ENCODE measurements around the gene MAPKAPK3.

Gene MAPKAPK3

DNA sequence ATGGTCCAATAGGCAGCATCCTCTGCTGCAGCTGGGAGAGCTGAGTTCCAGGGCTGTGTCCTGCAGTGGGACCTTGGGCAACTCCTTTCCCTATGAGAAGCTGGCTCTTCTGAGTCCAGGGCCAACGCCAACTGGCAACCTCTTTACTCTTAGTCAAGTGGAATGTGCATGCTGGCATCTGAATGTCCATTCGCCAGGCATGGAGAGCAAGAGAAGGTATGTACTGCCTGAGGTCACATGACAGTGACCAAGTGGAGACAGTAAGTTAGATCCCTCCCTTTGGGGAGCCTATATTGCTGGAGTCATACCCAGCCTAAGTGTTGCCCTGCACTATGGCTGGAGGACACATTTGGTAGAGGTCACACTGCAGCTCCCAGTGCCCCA is 35.5 kb upstream of the MAPKAPK3 start:
- TF ChIP-seq, protein P1, sequence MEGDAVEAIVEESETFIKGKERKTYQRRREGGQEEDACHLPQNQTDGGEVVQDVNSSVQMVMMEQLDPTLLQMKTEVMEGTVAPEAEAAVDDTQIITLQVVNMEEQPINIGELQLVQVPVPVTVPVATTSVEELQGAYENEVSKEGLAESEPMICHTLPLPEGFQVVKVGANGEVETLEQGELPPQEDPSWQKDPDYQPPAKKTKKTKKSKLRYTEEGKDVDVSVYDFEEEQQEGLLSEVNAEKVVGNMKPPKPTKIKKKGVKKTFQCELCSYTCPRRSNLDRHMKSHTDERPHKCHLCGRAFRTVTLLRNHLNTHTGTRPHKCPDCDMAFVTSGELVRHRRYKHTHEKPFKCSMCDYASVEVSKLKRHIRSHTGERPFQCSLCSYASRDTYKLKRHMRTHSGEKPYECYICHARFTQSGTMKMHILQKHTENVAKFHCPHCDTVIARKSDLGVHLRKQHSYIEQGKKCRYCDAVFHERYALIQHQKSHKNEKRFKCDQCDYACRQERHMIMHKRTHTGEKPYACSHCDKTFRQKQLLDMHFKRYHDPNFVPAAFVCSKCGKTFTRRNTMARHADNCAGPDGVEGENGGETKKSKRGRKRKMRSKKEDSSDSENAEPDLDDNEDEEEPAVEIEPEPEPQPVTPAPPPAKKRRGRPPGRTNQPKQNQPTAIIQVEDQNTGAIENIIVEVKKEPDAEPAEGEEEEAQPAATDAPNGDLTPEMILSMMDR (IDR thresholded peaks at IDR 0.05; ENCODE audit: low read length, missing control alignments) = no peak
- no peak for DNase-seq (ENCODE audit: low read depth)
- no peak overlapping the region for H3K4me3 ChIP-seq (replicated peaks; ENCODE audit: low read depth, low read length)

DNA sequence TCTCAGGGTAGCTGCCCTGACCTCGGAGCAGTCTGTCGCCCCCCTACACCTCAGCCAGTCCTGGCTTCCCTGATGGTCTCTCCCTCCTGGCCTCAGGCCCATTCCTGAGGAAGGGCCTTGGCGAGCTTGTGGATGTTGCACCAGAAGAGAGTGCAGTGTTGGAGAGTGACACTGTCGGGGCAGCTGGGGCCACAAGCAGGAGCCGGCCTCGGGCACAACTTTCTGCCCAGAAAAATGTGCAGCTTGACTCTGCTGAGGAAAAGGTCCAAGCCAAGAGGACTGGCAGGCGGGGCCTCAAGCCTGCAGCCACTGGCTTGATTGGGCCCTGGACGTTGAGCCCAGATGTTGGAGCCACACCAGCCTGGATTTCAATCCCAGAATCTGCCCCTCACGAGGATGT is 34.9 kb upstream of the MAPKAPK3 start:
- no peak overlapping the region for H3K4me3 ChIP-seq (replicated peaks; ENCODE audit: low read depth, low read length)
- no peak for DNase-seq (ENCODE audit: low read depth)
- TF ChIP-seq, protein P1 (IDR thresholded peaks at IDR 0.05; ENCODE audit: low read length, missing control alignments) = no peak

DNA sequence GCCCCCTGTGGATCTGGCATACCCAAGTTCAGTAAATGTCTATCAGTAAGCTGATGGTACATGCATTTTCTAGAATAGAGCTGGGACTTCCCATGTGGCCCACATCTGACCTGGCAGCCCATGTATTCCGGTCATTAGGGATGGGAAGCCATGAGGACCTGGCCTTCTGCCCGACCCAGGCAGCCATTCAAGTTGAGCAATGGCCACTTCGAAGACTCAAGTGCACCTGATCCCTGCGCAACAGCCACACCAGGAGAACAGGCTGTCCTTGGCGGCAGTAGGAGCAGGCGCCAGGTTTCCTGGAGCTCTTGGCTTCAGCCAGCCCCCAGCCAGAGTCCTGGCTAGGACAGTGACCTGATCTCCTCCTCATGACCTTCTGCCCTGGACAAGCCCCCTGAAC is 33.1 kb upstream of the MAPKAPK3 start:
- H3K4me3 ChIP-seq (replicated peaks; ENCODE audit: low read depth, low read length) = no peak overlapping the region
- TF ChIP-seq, protein P1 (IDR thresholded peaks at IDR 0.05; ENCODE audit: low read length, missing control alignments) = no peak
- DNase-seq (ENCODE audit: low read depth) = no peak

DNA sequence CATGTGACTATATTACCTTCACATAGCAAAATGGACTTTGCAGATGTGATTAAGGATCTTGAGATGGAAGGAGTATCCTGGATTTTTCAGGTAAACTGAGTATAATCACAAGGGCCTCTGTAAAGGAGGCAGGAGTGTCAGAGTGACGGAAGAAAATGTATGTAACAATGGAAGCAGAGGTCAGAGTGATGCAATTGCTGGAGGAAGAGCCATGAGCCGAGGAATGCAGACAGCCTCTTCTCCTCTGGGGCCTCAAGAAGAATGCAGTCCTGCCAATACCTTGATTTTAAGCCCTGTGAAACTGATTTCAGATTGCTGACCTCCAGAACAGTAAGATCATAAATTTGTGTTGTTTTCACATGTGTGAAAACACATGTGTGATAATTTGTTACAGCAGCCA is 32.6 kb upstream of the MAPKAPK3 start:
- DNase-seq (ENCODE audit: low read depth) = peak; percentile 72
- TF ChIP-seq, protein P1 (IDR thresholded peaks at IDR 0.05; ENCODE audit: low read length, missing control alignments) = no peak
- no peak overlapping the region for H3K4me3 ChIP-seq (replicated peaks; ENCODE audit: low read depth, low read length)

DNA sequence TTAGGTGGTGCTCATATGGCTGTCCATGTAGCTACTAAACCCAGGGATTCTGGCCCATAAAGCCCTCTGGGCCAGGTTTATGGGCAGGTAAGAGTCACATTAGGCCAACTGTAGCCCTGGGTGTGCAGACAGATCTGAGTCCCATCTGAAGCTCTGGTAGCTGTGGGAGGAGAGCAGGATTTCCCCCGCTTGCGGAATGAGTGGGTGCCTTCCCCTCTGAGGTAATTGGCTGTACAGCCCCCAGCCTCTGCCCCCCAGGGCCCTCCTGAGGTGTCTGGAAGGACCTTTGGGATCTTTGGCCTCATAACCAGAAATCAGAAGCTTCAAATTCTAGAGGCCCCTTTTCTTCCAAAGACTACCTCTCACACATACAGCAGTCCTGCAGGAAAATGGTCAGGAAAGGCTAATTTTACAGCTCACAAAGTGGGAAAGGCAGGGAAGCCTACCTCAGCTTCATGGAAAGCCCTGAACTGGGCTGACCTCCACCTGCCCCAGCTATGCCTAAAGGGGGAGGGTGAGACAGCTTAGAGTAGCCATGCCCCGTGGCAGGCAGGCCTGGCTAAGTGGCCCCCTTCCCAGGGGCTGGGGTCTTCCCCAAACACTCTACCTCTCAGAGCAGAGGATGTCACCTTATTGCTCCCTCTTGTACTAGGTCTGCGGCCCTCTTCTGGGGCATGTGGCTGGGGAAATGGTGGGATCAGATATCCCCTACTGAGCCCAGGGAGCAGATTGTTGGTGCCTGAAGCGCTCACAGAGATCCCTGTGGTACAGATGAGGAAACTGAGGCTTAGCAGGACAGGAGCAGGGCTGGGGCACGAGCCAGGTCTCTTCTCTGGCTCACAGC is 30.8 kb upstream of the MAPKAPK3 start:
- H3K4me3 ChIP-seq (replicated peaks; ENCODE audit: low read depth, low read length) = no peak overlapping the region
- TF ChIP-seq, protein P1 (IDR thresholded peaks at IDR 0.05; ENCODE audit: low read length, missing control alignments) = no peak
- no peak for DNase-seq (ENCODE audit: low read depth)

DNA sequence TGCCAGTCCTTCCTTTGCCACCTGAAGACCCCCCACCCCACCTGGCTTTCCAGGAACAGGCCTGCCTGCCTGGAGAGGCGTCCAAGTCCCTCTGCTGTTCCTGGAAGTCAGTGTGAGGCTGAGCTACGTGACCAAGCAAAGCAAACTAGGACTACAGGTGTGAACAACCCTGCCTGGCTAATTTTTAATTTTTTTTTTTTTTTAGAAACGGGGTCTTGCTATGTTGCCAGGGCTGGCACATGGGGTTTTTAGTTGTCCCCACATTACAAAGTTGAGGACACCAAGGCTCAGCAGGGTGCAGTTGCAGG is 30.2 kb upstream of the MAPKAPK3 start:
- DNase-seq (ENCODE audit: low read depth) = no peak
- TF ChIP-seq, protein P1 (IDR thresholded peaks at IDR 0.05; ENCODE audit: low read length, missing control alignments) = no peak
- no peak overlapping the region for H3K4me3 ChIP-seq (replicated peaks; ENCODE audit: low read depth, low read length)

DNA sequence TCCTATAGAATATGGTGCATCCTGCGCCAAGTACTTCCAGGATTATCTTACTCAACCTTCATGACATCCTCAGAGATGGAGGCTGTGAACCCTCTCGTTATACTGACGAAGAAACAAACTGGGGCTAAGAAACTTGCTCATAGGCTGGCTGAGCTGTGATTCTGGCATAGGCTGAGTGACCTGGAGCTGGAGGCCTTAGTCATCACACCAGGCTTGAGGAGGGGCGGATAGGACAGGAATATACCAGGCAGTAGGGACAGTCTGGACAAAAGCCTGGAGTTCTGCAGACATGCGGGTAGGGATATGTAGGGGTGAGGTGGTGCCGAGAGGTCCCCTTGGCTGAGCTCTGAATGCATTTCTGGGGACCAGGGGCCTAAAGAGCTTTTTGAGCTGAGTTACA is 29.6 kb upstream of the MAPKAPK3 start:
- H3K4me3 ChIP-seq (replicated peaks; ENCODE audit: low read depth, low read length) = no peak overlapping the region
- TF ChIP-seq, protein P1 (IDR thresholded peaks at IDR 0.05; ENCODE audit: low read length, missing control alignments) = no peak

More for the DNA sequence above, 29.6 kb upstream of the MAPKAPK3 start:
- no peak for DNase-seq (ENCODE audit: low read depth)

Measured in fibroblast of pulmonary artery (primary cell).